Measurements from ENCODE around the gene KAT6B.
A peak's percentile ranks its signal among the peaks of the same experiment; 100 is the strongest.
"Not testable (repeated sequence)": the region's sequence is repeated elsewhere in the genome, so short reads cannot be mapped to it uniquely, and the experiment has no call there.

Gene KAT6B

DNA sequence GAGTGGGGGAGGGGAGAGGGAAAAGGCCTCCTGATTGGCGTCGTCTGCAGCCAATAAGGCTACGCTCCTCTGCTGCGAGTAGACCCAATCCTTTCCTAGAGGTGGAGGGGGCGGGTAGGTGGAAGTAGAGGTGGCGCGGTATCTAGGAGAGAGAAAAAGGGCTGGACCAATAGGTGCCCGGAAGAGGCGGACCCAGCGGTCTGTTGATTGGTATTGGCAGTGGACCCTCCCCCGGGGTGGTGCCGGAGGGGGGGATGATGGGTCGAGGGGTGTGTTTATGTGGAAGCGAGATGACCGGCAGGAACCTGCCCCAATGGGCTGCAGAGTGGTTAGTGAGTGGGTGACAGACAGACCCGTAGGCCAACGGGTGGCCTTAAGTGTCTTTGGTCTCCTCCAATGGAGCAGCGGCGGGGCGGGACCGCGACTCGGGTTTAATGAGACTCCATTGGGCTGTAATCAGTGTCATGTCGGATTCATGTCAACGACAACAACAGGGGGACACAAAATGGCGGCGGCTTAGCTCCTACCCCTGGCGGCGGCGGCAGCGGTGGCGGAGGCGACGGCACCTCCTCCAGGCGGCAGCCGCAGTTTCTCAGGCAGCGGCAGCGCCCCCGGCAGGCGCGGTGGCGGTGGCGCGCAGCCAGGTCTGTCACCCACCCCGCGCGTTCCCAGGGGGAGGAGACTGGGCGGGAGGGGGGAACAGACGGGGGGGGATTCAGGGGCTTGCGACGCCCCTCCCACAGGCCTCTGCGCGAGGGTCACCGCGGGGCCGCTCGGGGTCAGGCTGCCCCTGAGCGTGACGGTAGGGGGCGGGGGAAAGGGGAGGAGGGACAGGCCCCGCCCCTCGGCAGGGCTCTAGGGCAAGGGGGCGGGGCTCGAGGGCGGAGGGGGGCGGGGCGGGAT lies at the start of gene KAT6B:
Gene KAT6B, plus strand, starts transcription at position 459 of the 903 bp plus-strand sequence. CDS start 16,258 bp downstream, outside the sequence.
- H3K4me3 ChIP-seq (ENCODE audit: low read depth, low read length) = peak within 1 kb of the TSS; percentile 80
- in situ Hi-C loops (cut with HindIII; ENCODE audit: low sequenced_read_pairs) = no loop called here
- DNase-seq (ENCODE audit: low read depth) = peak; percentile 100
- TF ChIP-seq, protein P1, sequence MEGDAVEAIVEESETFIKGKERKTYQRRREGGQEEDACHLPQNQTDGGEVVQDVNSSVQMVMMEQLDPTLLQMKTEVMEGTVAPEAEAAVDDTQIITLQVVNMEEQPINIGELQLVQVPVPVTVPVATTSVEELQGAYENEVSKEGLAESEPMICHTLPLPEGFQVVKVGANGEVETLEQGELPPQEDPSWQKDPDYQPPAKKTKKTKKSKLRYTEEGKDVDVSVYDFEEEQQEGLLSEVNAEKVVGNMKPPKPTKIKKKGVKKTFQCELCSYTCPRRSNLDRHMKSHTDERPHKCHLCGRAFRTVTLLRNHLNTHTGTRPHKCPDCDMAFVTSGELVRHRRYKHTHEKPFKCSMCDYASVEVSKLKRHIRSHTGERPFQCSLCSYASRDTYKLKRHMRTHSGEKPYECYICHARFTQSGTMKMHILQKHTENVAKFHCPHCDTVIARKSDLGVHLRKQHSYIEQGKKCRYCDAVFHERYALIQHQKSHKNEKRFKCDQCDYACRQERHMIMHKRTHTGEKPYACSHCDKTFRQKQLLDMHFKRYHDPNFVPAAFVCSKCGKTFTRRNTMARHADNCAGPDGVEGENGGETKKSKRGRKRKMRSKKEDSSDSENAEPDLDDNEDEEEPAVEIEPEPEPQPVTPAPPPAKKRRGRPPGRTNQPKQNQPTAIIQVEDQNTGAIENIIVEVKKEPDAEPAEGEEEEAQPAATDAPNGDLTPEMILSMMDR (IDR thresholded peaks at IDR 0.05; ENCODE audit: low read depth, low read length, missing control alignments) = peak; percentile 24

DNA sequence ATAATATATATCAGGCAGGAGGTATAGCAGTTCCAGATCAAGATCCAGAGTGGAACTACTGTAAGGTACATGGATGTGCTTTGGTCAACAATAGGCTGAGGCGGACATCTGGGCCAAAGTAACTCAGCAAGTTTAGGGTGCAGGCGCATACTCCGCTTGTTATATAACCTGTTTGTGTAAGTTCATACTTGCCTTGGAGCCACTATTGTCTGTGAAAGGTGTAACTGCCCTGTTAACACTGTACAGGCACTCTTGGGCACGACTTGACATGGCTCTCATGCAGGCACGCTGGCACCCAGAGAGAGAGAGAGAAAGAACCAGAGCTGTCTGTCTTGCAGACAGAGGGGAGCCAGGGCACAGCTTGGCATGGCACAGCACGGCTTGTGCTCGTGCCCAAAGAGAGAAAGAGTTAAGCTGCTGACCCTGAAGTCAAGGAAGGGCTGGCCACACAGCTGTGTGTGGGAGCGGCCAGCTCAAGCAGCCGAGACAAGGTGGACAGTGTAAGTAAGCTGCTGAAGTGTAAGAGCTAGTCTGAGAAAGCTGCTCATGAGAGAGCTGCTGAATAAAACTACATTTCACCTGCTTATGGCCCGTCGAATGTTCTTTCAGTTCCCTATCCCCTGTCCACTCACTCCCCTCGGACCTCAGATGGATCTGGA lies 47.8 kb upstream of the KAT6B start:
- in situ Hi-C loops (cut with HindIII; ENCODE audit: low sequenced_read_pairs) = no loop called here
- TF ChIP-seq, protein P1 (IDR thresholded peaks at IDR 0.05; ENCODE audit: low read depth, low read length, missing control alignments) = no peak
- DNase-seq (ENCODE audit: low read depth) = no peak
- H3K4me3 ChIP-seq (ENCODE audit: low read depth, low read length) = no peak overlapping the region

DNA sequence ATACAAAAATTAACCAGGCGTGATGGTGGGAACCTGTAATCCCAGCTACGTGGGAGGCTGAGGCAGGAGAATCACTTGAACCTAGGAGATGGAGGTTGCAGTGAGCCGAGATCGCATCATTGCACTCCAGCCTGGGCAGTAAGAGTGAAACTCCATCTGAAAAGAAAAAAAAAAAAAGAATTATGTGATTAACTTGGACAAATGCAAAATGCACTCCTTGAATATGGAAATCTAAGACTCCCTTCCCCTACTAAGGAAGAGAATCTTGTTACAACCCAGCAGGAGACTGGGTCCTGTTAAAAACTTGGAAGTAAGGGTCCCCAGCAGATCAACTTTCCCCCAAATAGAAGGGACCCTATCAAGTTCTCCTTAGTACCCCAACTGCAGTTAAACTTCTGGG lies 44.5 kb upstream of the KAT6B start:
- in situ Hi-C loops (cut with HindIII; ENCODE audit: low sequenced_read_pairs); DNase-seq (ENCODE audit: low read depth); H3K4me3 ChIP-seq (ENCODE audit: low read depth, low read length): not testable (repeated sequence)

DNA sequence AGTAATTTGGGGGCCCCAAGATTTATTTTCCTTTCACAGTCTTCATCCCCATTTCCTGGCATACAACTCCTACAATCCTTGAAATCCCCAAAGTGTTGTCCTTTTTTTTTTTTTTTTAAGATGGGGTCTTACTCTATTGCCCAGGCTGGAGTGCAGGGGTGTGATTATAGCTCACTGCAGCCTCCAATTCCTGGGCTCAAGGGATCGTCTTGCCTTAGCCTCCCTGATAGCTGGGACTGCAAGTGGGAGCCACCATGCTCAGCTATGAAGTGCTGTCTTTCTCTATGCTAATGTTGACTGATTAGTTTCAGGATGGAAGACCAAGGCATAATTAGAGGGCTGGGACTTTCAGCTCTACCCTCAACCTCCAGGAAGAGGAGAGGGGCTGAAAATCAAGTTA lies 41.9 kb upstream of the KAT6B start:
- no peak overlapping the region for H3K4me3 ChIP-seq (ENCODE audit: low read depth, low read length)
- in situ Hi-C loops (cut with HindIII; ENCODE audit: low sequenced_read_pairs) = no loop called here
- TF ChIP-seq, protein P1 (IDR thresholded peaks at IDR 0.05; ENCODE audit: low read depth, low read length, missing control alignments) = no peak

GRCh38 chr10:74786126-74786525 lies 40.3 kb upstream of the KAT6B start:
- in situ Hi-C loops (cut with HindIII; ENCODE audit: low sequenced_read_pairs) = no loop called here
- TF ChIP-seq, protein P1 (IDR thresholded peaks at IDR 0.05; ENCODE audit: low read depth, low read length, missing control alignments) = no peak
- DNase-seq (ENCODE audit: low read depth) = no peak
- no peak overlapping the region for H3K4me3 ChIP-seq (ENCODE audit: low read depth, low read length)

More for the DNA sequence above, 41.9 kb upstream of the KAT6B start:
- DNase-seq (ENCODE audit: low read depth) = no peak

GRCh38 chr10:74787457-74787856 lies 38.9 kb upstream of the KAT6B start:
- no peak for DNase-seq (ENCODE audit: low read depth)
- in situ Hi-C loops (cut with HindIII; ENCODE audit: low sequenced_read_pairs) = no loop called here
- no peak overlapping the region for H3K4me3 ChIP-seq (ENCODE audit: low read depth, low read length)
- TF ChIP-seq, protein P1 (IDR thresholded peaks at IDR 0.05; ENCODE audit: low read depth, low read length, missing control alignments) = no peak

- H3K4me3 ChIP-seq (ENCODE audit: low read depth, low read length); DNase-seq (ENCODE audit: low read depth); in situ Hi-C loops (cut with HindIII; ENCODE audit: low sequenced_read_pairs): not testable (repeated sequence)
Measured at GRCh38 chr10:74791979-74792378, 34.4 kb upstream of the KAT6B start.

All from astrocyte of the cerebellum (primary cell).